Measurements from ENCODE around the gene ATP5PB.

Gene ATP5PB

DNA sequence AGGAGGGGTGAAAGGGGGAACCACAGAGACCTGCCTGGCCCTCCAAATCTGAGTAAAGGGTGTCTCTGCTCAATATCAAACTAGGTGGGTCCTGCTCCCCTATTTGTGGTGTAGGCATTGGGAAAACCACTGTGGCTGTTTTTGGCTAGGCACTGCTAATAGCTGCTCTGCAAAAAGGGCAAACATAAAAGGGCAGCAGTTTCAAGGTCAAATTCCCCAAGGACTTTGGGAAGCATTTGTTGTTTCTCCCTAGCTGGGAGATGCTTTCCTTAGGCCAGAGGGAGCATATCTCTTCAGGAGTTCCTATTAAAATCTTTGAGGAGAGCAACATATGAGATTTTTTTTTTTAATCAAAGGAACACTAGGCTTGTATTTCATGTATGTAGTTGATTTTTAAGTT is 26.9 kb downstream of the ATP5PB start:
- no peak for DNase-seq

DNA sequence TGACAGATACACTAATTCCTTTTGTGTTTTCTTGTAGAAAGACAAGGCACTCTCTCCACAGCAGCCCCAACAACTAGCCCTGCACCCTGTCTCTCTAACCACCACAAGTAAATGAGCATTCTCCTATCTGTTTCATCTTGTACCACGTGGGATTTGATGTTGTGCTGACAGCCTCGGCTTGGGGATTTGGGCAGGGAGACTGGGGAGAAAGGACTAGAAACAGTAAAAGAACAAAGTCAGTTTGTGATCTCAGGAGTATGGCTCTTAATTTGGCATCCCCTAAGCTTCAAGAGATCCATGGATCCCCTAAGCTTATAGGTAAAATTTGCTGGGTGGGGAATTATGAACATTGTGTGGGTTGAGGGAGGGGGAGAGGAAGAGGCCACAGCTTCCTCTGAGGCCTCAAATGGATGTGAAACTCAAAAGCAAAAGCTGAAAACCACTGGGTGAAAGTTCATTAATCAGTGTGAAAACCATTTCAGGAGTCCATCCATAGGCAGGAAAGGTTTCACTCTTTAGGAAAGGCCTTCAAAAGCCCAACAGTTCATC is 27.6 kb downstream of the ATP5PB start:
- no peak for DNase-seq

DNA sequence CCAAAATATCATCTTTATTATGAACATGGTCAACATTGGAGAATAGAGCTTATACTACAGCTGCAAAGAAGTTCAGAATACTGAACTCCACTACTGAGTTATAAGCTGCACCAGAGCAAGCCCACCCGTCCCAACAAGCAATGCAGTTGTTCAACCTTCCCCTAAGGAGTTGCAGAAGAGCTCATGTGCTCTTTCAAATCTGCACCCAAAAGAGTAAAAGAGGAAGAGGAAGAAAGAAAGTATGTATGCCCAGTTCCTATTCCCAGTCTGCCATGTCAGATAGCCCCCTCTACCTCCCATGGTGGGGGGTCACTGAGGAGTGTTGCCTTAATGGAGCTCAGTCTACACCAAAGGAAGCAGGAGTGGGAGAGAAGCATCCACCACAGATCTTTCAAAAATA is 31.4 kb downstream of the ATP5PB start:
- no peak for DNase-seq

DNA sequence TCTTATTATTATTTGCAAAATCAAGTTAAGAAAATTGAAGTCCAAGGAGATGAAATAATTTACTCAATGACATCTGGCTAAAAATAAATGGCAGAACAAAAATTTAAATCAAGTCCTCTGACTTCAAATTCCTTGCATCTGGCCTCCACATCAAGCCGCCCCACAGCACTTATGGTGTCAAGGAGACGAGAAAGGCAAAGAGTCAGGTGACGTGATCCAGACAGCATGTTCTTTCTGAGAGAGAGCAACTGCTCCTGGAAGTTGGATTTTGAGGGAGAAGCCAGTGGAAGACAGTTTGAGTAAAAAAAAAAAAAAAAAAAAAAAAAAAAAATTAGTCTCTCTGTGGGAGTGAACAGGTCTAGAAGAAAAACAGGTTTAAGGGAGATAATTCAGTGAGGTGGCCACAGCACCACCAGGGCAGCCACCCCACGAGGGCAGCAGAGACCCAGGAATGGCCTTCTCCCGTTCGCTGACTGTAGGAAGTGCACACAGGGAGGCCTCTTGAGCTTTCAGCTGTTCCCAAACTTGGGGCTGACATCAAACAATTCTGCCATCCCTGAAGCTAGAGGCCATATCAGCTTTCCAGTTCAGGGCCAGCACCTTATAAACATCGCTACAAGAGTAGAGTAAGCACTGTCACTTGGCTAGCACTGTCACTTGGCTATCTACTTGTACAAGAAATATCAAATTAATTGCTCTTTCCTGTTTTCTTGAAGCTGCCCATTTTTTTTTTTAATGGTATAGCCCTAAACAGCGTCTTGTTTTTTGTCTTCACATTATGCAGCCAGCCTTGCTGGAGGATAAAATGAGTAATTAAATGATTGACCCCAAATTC is 32.3 kb downstream of the ATP5PB start:
- peak; percentile 27 for DNase-seq

DNA sequence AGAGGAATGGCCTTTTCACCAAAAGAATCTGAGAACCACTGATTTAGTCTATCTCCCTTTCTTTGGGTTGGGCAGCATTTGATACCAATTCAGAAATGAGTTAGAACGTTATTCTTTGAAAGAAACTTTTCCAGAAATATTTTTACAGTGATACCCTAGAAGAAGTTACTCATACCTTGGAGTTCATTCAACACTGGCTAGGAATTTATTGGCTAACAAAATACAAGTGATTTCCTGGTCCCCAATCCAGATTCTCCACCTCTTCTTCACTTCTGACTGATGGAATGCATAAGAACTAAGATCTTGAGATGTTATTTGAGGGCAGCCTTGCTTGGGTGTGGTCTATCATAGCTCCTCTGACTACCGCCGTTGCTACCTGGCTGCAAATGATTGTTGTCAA is 33.9 kb downstream of the ATP5PB start:
- DNase-seq = no peak

DNA sequence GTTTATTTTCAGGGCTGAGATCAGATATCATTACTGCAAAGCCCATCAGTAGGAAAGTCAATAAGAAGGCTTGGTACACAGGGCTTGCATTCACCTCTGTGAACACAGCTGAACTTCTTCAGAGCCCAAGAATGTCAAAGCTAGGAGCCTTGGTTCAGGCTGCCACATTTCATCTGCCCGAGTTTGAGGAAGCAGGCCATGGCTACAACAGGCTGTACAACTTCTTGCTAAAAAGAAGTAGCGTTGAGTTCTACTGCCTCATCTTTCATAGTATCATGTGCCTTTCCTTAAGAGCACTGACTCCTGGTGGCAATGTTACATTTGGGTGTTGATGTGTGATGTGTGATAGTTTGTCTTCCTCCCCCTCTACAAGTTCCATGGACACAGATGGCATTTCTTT is 34.6 kb downstream of the ATP5PB start:
- no peak for DNase-seq

DNA sequence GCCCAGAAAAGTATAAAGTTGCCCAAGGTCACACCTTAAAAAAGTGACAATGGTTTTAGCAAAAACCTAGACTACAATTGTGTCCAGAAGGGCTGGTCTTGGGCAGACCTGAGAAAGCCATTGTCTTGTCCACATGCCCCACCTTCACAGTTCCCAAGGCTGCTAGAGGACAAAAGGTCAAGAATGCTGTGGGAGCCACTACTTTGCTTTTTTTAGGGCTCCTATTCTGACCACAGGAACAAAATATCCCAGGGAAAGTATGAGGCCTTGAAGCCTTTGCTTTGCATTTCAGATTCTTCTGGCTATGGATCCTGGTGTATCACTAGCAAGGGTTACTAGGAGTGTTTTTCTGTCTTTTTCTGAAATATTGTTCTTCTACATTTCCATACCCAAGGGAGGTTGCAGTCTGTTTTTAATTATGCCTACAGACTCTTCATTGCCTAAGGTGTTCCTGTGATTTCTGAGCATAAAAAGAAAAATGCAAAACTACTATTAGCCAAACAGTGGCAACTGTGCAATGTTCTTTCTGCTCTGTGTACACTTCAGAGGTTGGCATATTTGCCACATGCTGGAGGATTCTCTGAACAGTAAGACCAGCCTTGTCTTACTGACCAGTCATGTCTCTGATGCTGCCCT is 35.2 kb downstream of the ATP5PB start:
- no peak for DNase-seq

DNA sequence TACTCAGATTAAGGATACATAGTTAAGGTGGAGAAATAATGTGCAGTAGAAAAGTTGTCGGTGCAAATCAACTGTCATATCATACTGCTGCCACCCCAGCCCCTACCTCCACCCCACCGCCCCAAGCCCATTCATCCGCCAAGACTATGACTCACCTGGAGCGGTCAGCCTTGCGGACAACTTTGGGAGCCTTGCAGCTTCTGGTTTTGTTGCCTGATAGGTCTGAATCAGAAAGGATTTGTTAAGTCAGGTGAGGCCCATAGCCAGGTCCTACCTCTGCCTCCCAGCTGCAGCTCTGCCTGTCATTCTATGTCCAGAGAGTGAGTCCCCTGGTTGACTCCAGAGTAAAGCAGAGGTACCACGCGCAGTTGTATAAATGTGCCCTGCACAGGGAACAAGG is 37.2 kb downstream of the ATP5PB start:
- no peak for DNase-seq

DNA sequence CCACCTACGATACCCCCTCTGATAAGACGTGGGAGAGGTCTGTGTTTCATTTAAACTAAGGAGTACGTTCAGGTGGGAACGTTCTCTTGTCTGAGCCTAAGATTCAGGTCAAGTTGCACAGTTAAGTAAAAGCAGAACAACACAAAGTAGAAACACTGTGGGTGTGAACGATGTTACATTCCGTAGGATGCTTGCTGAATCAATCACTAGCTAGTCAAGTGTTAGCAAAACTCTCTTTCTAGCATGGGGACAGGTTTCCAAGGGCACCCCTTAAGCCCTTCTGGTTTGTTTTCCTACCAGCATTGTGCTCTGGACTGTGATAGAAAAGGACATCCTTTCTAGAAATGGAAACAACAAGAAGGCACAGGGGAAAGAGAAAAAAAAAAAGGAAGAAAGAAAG is 37.9 kb downstream of the ATP5PB start:
- no peak for DNase-seq

DNA sequence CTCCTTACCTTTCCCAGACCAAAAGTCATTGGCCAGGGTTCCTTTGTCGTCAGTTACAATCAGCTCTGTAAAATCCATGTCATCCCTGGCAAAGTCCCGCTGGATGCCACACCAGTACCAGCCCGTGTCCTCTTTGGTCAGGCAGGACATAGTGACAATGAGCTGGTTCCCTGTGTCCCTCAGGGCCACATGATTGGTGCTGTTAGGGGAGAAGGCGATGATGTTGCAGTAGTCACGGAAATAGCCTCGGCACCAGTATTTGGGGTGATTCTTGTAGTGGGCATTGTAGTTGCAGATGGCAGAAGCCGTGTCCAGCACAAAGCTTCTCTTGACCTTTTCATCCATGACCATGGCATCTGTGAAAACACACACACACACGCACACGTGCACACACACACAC is 39.4 kb downstream of the ATP5PB start:
- DNase-seq = no peak

DNA sequence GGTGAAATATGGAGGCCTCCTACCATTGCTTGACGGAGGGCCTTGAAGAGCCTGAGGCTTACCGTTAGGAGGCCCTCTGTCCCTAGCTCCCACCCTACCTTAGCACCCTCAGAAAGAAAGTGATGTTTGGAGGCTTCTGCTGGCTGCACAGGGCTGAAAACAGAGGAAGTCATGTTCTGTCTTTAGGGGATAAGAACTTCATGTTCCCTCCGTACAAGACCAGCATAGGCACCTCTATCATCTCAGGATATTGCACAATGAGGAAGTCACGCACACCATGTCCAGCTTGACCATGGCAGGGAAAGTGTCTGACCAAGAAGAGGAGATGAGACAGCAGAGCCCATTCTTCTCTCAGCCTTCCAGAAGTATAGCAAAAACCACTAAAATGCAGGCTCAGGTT is 40.3 kb downstream of the ATP5PB start:
- DNase-seq = no peak

DNA sequence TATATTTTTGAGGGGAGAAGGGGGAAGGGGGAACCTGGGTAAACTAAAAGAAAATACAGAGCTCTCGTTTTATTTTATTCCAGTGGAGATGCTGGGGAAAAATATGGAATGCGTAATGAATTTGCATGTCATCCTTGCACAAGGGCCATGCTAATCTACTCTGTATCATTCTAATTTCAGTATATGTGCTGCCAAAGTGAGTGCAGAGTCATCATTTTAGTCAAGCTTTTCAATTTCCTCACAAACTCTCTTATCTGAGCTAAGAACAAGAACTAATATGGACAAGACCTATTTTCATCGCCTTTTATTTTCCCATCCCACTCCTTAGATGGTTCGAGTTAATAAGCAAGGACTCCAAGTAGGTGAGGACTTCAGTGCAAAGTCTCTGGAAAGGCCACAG is 41.0 kb downstream of the ATP5PB start:
- DNase-seq = no peak

DNA sequence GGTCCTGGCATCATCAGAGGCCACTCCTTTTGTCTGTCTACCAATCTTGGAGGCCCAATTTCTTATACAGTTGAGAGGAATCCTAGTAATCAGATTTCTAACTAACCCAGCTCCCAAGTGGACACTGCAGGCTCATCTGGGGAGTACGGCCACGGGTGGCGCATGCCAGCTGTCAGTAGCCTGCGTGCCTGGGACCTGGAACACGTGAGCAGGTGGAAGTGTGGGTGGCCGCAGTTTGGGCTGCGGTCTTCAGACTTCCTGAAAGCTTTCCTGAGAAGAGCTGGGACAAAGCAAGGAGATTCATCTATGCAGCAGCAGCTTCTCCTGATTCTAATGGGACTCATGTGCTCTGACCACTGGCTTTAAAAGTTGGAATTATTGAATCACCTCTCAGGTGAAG is 41.8 kb downstream of the ATP5PB start:
- no peak for DNase-seq

DNA sequence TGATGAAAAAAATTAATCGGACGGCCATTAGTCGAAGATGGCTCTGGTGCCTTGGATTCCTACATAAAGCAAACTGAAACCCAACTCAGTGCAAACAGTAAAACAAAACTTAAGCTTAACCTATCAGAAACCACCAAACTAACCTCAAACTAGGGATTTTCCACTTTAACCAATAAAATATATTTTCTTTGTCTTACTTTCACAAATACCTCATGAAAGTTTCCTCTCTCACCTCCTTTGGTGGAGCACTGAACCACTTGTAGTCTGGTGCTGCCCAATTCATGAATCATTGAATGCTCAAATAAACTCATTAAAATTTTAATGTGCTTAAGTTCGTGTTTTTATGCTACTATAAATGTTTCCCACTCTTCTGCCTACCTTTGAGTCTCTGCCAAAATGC is 47.1 kb downstream of the ATP5PB start:
- no peak for DNase-seq

DNA sequence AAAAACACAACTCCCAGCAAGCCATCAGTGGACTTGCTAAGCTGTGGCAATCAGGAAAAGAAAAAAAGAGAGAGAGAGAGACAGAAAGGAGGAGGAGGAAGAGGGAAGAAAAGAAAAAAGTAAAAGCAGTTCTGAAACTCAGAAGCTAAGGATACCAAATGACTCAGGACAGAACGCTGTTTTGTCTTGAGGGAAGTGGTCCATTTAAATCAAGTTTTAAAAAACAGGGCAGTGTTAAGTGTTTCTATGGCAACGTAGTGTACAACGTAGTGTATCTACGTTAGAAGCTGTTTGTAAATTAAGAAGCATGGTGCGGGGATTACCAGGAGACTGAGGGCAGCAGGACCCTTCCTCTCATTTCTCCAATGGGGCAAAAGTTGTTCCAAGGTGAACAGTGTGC is 48.3 kb downstream of the ATP5PB start:
- DNase-seq = no peak

DNA sequence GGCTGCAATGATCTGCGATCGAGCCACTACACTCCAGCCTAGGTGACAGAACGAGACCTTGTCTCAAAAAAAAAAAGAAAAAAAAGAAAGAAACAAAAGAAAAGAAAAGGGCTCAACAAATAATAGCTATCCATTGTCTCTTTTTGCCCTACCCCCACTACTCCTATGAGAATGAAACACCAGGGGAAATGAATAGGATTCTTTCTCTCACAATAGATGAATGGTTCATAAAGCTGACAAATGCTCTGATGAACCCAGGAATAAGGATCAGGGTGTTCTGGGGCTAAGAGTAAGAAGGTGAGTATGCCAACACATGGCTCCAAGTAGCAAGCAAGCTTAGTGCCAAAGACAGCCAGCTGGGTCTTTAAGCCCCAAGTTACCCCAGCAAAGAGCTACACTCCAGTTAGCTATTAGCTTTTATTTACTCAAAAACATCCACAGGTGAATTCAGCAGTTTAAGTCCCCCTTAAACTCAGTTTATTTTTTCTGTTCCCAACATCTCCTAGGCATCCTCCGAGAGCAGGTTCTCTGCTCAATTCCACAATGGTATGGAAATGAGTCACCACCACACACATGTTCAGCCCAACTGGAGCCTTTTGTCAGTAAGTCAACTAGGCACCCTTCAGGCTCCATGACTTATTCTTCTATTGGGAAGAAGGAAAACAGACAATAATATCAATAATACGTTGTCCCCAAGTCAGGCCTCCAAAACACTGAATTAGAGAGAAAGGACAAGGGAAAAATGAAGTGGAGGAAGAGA is 49.9 kb downstream of the ATP5PB start:
- DNase-seq = no peak

DNA sequence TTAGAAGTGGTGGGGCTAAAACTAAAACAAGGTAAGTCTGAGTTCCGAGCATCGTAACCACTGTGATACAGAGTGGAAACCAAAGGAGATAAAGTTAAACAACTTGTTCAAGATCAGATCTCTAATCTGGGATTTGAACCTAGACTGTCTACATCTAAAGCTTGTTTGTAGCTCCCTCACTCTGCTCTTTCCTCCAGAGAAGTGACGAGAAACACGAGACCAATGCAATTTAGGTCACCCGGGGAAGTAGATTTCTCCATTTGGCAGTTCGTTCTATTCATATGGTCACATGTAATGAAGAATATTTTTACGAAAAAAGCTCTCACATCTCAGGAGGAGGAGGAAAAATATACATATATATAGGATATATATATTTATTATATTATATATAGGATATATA is 52.4 kb downstream of the ATP5PB start:
- DNase-seq = no peak

DNA sequence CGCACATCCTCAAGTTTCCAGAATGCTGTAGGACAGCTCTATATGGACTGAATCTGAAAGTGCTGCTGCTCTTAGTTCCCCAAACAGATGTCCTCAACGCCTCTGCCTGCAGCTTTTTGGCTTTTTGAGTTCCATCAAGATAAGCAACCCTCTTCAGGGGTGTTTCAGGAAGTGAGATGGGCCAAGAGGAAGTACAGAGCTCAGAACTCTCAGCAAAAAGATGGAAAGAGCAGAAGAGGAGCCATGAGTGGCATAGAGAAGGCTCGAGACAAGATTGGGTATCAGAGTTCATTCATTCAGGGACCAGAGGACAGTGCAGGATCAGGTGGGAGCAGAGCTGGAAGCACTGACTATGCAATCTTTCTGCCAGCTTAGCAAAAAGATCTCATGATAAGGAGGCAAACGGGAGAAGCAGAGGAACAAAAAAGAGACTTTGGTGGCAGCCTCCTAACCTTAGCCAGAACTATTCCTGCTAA is 54.4 kb downstream of the ATP5PB start, which contains the start of the genes ADORA3 and TMIGD3:
Gene ADORA3, minus strand, starts transcription at position 49 of the 476 bp plus-strand sequence. CDS start 279 bp downstream, outside the sequence.
Gene TMIGD3, minus strand, starts transcription at position 49 of the 476 bp plus-strand sequence. CDS start 279 bp downstream, outside the sequence.
- DNase-seq = no peak

DNA sequence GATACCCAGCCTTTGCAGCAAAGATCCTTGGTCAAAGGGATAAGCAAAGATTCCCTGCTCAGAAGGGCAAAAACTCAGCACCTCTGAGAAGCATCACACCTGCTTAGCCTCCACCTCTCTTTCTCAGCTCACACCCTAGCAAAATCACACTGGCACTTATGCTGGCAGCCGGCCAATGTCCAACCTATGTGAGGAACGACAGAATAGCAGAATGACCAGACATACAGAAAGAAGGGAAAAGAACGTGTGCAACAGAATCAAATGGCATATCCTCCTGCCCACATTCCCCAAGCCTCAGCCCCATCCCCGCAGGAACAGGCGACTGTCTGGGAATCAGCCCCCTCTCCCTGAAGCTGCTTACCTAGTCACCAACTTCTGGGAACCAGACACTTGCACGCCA is 54.8 kb downstream of the ATP5PB start:
- DNase-seq = no peak

DNA sequence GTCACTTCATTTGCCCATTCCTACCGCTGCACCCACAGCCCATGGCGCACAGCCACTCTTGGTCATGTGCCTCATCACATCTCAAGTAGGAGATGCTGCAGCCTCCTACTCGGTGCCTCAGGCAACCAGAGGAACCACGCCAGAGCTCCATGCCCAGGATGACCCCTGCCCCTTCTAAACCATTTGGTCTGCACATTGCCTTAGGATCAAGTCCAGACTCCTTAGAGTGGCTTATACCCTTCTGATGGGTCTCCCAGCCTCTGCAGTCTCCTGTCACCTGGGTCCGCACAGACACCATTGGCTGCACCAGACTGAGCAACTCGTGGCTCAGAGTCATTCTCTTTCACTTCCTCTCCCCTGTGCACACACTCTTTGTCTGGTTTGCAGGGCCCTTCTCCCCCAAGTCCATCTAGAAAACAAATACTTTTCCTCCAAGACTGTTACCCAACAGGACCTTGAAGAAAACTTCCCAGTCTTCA is 56.4 kb downstream of the ATP5PB start:
- no peak for DNase-seq

DNA sequence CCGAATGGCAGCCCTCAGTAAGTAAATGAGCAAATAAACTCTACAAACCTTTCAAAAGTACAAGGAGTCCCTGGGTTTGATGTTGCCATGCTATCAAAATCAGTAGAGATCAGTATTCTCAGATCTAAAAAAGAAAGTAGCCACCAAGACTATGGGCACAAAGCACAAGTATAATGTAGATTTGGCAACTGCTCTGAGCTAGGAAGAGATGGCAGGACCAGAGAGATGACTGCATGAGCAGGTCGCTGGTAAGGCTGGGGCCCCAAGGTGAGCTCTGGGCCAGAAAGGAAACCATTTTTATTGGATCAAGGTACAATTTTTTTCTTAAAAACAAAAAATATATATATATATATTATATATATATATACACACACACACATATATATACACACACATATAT is 57.3 kb downstream of the ATP5PB start:
- no peak for DNase-seq

DNA sequence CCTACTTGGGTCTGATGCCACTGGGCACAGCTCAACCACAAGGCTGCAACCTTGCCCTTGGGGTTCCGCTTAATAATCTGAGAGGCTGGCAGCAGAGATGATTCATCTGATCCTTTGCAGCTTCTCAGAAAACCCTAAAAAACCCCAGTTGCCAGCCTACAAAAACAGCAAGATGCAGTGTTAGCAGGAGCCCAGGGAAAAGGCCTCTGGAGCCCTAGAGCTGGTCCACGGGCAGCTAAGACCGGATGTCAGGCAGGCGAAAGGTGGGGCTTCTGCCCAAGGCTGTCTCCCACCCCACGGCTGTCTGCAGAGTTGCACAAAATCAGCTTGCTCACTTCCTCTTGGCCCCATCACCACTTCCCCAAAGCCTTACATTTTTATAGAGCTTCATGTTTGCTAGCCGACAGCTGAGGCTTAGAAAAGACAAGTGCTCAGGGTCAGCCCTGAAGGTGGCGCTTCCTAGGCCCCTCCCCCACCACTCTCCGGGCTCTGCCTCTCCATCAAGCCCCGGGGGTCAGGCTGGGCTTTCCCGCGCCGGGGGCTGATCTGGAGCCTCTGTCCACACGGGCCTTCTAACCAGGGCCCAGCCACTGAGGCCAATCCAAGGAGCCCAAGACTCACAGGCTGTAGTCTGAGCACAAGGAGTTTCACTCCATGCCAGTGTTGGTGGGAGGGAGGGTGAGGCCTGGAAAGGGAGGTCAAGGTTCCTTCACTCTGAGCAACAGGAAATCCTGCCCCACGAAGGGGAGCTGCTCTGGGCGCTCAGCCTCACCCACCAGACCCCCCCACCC is 58.3 kb downstream of the ATP5PB start:
- no peak for DNase-seq

All from NCI-H1092 (cell line).